ENCODE data around the gene RAPGEF4.

Gene RAPGEF4

GRCh38 chr2:172829229-172829628, 93.6 kb downstream of the RAPGEF4 start:
- DNase-seq = no peak

GRCh38 chr2:172830482-172830881, 94.8 kb downstream of the RAPGEF4 start:
- DNase-seq = no peak

GRCh38 chr2:172833898-172834297, 98.3 kb downstream of the RAPGEF4 start:
- no peak for DNase-seq

GRCh38 chr2:172834881-172835280, 99.2 kb downstream of the RAPGEF4 start:
- no peak for DNase-seq

- no peak for DNase-seq
Observed at GRCh38 chr2:172836347-172836821, 100.7 kb downstream of the RAPGEF4 start.

GRCh38 chr2:172836827-172837226, 101.2 kb downstream of the RAPGEF4 start:
- DNase-seq = no peak

- no peak for DNase-seq
Observed at GRCh38 chr2:172839446-172839845, 103.8 kb downstream of the RAPGEF4 start.

GRCh38 chr2:172842511-172843265, 107.0 kb downstream of the RAPGEF4 start:
- no peak for DNase-seq

- no peak for DNase-seq
Observed at GRCh38 chr2:172843266-172843582, 107.6 kb downstream of the RAPGEF4 start.

- no peak for DNase-seq
Observed at GRCh38 chr2:172843902-172844715, 108.5 kb downstream of the RAPGEF4 start.

- DNase-seq = no peak
Observed at GRCh38 chr2:172845028-172845630, 109.5 kb downstream of the RAPGEF4 start.

- no peak for DNase-seq
Observed at GRCh38 chr2:172846551-172846950, 110.9 kb downstream of the RAPGEF4 start.

- DNase-seq = no peak
Observed at GRCh38 chr2:172847188-172847587, 111.5 kb downstream of the RAPGEF4 start.

- no peak for DNase-seq
Observed at GRCh38 chr2:172848519-172848918, 112.9 kb downstream of the RAPGEF4 start.

GRCh38 chr2:172849519-172850217, 114.0 kb downstream of the RAPGEF4 start:
- no peak for DNase-seq

GRCh38 chr2:172855588-172855987, 119.9 kb downstream of the RAPGEF4 start:
- no peak for DNase-seq

GRCh38 chr2:172856606-172857005, 121.0 kb downstream of the RAPGEF4 start:
- DNase-seq = no peak

- no peak for DNase-seq
Observed at GRCh38 chr2:172858473-172858745, 122.8 kb downstream of the RAPGEF4 start.

GRCh38 chr2:172859581-172860335, 124.1 kb downstream of the RAPGEF4 start:
- no peak for DNase-seq

- no peak for DNase-seq
Observed at GRCh38 chr2:172860336-172860707, 124.7 kb downstream of the RAPGEF4 start.

GRCh38 chr2:172861098-172861497, 125.5 kb downstream of the RAPGEF4 start:
- DNase-seq = no peak

GRCh38 chr2:172861656-172862476, 126.2 kb downstream of the RAPGEF4 start:
- no peak for DNase-seq
